Endothelial cell of umbilical vein (primary cell): ENCODE measurements around the gene PMFBP1.

ENCODE experiments used
- CTCF ChIP-seq, 2 donors: IDR thresholded peaks; 1 replicate in 1 of 2; 2 replicates in 1 of 2; pipeline ENCODE4 v1.5.1; 2011; ENCODE audit warnings: low read length in 2 of 2, mild to moderate bottlenecking in 2 of 2, moderate library complexity in 2 of 2, control low read depth in 1 of 2, inconsistent platforms in 1 of 2, low read depth in 1 of 2; ENCODE audit not compliant: insufficient read depth in 1 of 2; ENCODE audit errors: extremely low read depth in 1 of 2
- EZH2 ChIP-seq: IDR thresholded peaks from 2 replicates; pipeline ENCODE4 v1.6.1; 2012; ENCODE audit warnings: borderline replicate concordance, low read depth, mild to moderate bottlenecking, moderate library complexity, low read length, inconsistent platforms; ENCODE audit not compliant: severe bottlenecking
- JUN ChIP-seq: IDR thresholded peaks from 2 replicates; pipeline ENCODE4 v1.6.1; 2011; ENCODE audit warnings: borderline replicate concordance, low read depth; ENCODE audit not compliant: insufficient read length, insufficient read depth
- MYC ChIP-seq: IDR thresholded peaks from one replicate; pipeline ENCODE4 v1.6.1; 2011; ENCODE audit warnings: mild to moderate bottlenecking, low read depth, low read length
- POLR2A ChIP-seq: IDR thresholded peaks from 2 replicates; pipeline ENCODE4 v1.6.1; 2012; ENCODE audit warnings: low read depth, mild to moderate bottlenecking, control low read depth, low read length
- POLR2AphosphoS5 ChIP-seq: IDR thresholded peaks from 2 replicates; pipeline ENCODE4 v1.6.1; 2012; ENCODE audit warnings: low read depth, mild to moderate bottlenecking, control low read depth, low read length, moderate library complexity; ENCODE audit not compliant: insufficient read depth
- TF ChIP-seq, protein P1 (sequence below): IDR thresholded peaks from 2 replicates; pipeline ENCODE4 v1.6.1; 2011; ENCODE audit not compliant: insufficient read depth, insufficient read length

DNA sequence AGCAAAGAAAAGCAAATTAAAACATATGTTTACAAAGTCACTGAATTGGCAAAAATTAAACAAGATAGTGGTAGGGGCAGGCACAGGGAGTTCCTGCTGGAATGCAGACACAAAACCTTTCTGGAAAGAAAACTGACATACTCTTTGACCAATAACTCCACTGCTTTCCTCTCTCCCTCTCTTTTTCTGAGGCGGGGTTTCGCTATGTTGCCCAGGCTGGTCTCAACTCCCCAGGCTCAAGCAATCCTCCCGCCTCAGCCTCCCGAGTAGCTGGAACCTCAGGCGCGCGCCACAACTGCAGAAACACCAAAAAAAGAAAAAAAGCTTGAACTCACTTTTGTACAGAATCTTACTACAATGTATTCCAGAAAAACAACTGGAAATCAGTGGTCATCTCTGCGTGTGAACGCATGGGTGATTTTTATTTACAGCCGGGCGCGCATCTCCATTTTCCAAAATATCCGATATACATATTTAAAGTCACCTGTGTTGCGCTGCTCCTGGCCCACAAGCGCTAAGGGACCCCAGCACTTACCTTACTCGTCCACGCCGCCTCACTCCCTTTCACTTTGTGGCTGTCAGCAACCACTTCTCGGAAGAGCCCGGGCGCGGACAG is 79.0 kb downstream of the PMFBP1 start:
- TF ChIP-seq EZH2 (no peak), CTCF (IDR thresholded peaks at IDR 0.05; ENCODE audit: extremely low read depth in 1 of 2, insufficient read depth in 1 of 2, low read depth in 1 of 2, low read length in 2 of 2) (no peak), MYC (no peak), POLR2A (no peak), JUN (no peak), POLR2AphosphoS5 (no peak)
- TF ChIP-seq, protein P1, sequence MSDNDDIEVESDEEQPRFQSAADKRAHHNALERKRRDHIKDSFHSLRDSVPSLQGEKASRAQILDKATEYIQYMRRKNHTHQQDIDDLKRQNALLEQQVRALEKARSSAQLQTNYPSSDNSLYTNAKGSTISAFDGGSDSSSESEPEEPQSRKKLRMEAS, result no peak
